Endometrial microvascular endothelial cells (primary cell): Measurements from ENCODE around the gene SEC31B. TPM values are rescaled to one million over a fixed set of nuclear protein-coding genes. Genes with fewer than 3 reads are reported as not detected.

Experiments
- in situ Hi-C: cut with HindIII; loops from 2 replicates; pipeline ENCODE4 v1.10.0; 2017; ENCODE audit warnings: low sequenced_read_pairs, low pct_unique_long_range_greater_than_20kb; ENCODE audit errors: inconsistent ontology term
- total RNA-seq: library from RNA; depleted of rRNA; stranded (reverse); fragments of >200 nt; gene quantifications from one replicate; pipeline ENCODE4 v1.2.3, GENCODE V29; 2015; ENCODE audit errors: inconsistent ontology term

Gene SEC31B
- total RNA-seq, 1 donor from 2014 or later, result 0.93 TPM

DNA sequence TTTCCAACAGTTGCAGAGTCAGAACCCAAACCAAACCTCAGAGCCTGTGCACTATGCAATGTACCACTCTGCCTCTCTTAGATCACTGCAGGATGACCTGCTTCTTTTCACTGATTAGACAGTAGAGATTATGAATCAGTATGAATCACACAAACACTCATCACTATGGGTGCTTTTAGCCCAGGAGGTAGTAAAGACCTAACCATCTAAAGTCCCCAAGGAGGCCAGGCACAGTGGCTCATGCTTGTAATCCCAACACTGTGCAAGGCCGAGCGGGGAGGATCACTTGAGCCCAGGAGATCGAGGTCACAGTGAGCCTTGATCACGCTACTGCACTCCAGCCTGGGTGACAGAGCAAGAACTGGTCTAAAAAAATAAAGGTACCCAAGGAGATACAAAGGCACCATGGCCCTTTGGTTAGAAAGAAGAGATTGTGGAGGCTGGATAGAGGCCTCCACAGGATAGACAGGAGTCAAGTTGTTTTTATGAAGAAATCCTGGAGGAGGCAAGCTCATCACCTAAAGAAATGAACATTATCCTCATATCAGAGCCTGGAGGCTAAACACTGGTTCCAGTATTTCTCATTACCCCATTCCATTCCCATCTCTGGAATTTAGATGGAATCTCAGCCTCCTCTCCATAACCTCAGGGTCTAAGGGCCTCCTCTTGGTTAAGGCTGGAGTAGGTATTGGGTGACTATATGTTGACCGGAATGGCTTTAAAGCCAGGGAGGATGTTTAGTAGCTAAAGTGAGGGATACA is 12.9 kb downstream of the SEC31B start:
- in situ Hi-C loops, result no loop called here

DNA sequence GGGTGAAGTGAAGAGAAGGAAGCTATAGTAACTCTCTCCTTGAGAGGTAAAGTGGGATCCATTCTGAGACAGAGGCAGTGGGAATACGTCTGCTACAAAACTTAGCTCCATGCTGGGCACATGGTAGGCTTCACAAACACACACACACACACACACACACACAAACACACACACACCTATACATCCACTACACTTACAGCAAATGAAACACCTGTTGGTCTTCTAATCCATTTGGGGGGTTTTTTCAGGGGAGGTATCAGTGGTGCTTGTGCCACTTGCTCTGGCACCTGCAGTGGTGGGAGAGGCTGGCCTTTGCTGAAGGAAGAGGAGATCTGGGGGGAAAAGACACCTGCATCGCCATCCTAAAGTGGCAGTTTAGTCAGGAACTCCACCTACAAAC is 14.5 kb downstream of the SEC31B start:
- in situ Hi-C loops, result no loop called here

DNA sequence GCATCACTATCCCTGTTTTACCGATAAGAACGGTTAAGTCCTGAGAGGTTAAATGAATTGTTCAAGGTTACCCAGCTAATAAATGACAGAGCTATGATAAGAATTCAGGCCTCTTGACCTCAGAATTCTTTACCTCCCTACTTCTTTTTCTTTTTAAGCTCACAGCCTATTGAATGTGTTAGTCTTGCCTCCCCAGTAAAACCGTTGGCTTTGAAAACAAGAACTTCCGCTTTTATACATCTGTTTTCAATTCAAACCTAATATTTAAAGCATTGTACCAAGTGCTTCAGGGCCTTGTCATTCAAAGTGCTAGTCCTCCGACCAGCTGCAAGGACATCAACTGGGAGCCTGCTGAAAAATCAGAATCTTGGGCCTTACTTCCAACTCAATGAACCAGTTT is 15.6 kb downstream of the SEC31B start:
- in situ Hi-C loops, result no loop called here

DNA sequence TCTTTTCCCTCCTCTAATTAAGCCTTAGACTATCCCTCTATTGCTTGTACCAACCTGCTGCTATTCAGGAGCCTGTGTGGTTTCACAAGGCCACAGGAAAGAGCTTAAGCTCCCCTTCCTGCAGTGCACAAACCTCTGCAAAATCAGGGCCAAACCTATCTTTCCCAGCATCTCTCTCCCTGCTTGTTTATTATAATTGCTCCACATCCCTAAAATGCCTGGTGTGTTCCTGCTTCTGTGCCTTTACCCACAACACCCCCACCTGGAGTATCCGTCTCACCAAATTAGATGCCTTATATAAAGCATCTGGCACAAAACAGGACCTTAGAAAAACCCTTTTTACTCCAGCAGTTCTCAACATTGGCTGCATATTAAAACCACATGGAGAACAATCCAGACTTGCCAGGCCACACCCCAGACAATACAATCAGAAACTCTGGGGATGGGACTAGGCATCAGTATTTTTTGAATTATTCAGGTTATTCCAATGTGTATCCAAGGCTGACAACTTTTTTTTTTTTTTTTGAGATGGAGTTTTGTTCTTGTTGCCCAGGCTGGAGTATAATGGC is 16.7 kb downstream of the SEC31B start:
- in situ Hi-C loops, result no loop called here

DNA sequence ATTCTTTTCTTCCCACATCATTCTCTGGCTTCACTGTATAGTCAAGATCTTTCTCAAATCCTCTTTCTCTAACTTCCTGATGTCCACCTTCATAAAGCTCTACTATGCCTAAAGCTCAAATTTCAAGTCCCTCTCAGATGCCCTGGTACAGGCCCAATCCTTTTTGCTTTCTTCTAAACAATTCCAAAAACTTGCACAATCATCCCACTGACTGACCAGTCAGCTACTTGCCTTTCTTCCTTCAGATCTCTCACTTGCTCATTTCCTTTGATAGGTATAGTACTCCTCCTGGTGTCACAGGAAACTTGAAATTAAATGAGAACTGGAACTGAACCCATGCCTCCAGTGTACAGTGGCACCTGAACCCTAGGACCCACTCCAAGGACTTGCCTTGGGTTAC is 18.2 kb downstream of the SEC31B start:
- in situ Hi-C loops, result no loop called here

DNA sequence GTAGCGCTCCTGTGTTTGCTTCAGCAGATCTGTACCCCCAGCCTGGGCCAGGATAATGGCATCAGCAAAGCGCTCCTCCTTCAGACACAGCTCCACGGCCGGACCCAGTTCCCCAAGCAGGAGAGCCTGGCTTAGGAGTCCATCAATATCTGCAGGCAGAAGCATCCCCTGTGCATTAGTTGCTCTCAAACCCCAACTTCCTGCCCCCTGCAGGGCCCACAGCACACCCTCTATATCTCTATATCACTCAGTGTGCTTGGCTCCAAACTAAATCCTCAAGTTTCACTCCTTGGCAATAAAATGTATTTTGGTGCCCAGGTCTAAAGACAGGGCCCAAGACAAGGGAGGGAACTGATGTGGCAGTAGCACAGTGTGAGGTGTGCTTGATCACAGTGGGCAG is 21.6 kb downstream of the SEC31B start:
- in situ Hi-C loops, result no loop called here

DNA sequence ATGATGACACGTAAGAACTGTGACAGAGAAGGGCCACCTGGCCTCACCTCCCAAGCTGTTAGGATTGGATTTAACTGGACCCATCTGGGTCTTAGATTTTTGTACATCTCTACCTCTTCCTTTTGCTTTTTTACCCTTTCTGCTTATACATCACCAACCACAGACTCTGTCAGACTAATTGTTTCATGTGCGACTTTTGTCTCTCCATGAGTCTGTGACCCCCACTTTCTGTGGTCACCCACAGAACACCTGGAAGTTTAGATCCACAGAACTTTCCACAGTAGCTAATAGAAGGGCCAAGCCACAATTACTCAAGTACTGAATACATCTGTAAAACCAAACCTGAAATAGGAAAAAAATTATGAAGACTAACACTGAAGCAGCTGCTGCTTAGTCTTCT is 23.1 kb downstream of the SEC31B start:
- in situ Hi-C loops, result no loop called here

DNA sequence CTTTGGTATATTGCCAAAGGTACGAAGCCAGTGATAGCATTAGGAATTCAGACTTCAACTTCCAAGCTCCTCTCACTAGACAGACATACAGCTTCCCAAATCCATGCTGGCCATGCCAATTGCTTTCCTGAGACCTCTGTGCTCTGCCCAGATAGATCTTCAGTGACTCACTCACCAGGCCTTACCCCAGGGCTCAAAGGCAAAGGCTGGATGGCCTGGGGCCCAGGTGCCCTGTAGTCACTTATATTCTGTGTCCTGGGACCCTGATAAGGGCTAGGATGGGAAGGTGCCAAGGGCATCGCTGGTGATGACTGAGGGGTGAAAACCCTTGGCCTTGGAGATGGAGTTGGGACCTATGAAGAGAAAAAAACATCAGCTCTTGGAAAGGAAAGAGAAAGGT is 29.1 kb downstream of the SEC31B start:
- in situ Hi-C loops, result no loop called here

DNA sequence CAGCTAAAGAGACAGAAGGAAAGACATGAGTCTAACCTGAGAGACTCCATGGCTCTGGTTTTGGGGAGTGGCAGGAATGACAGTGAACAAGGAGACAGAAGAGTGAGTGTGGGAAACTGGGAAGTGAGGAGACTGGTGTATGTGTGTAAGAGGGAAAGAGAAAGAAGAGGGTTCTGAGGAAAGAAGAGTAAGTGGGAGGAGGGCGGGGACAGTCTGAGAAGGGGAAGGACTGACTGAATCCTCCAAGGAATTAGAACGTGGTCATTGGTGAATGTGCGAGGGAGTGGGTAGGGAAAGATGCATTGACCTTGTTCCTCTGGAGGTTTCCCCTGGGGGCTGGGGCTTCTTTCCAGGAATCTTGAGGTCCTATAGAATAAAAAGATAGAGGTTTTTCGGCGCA is 30.3 kb downstream of the SEC31B start:
- in situ Hi-C loops, result no loop called here

DNA sequence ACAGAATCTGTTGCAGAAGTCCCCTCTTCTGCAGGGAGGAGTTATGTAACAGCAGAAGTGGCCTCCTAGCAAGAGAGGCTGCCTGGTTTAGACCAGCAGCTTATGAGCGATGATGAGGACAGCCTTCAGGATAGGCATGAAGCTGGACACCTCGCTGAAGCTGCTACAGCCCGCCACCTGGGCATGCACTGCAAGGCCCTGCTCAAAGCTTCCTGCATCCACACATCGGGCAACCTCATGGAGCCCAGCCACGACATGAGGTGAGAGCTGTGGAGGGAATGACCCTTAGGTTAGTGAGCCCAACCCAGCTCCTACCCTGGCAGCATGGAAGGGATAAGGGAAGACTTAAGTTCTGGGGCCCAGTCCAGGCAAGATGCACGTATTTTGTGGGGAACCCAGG is 32.1 kb downstream of the SEC31B start:
- in situ Hi-C loops, result no loop called here

DNA sequence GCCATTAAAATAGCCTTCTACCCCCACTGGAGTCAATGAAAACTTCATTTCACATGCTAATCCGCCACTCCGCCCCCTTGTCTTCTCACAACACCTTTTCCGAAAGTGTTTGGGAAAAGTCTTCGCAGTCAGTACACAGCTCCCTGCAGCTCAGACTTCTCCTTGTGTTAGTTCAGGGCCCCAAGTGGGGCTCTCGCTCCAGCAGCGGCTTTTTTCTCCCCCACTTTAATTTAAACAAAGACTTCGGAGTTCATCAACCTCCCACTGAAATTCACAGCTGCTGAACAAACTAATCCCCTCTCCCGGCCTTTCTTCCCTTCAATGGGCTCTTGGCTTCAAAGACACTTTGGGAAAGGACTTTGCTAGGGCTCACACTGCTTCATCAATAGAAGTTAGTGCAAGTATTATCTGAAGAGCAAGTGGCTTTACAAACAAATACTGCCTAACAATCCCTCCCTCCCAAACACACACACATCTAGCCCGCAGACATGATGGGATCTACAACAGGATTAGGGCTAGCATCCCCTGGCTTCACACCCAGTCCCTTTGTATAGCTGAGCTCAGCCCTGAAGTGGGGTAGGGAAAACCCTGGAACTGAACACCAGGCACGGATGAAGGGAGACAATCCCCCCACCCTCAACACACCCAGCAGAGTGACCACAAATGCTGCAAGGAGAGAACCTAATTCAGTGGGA is 33.7 kb downstream of the SEC31B start:
- in situ Hi-C loops, result no loop called here

DNA sequence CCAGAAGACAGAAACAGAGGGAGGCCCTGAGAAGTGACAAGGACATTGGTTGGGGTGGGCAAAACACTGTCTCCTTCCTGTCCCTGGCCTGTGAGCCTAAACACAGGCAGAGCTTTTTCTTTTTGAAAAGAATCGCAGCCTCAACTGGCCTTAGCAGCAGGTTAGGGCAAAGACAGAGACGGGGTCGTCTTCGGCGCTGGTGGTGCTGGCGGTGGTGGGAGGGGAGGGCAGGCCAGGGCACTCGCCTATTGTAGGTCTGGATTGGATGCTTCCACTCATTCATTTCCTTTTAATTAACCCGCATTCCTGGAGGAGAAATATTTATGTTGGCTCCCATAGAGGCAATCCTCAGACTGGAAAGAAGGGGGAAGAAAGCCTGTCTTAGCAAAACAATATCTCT is 34.3 kb downstream of the SEC31B start:
- in situ Hi-C loops, result no loop called here

DNA sequence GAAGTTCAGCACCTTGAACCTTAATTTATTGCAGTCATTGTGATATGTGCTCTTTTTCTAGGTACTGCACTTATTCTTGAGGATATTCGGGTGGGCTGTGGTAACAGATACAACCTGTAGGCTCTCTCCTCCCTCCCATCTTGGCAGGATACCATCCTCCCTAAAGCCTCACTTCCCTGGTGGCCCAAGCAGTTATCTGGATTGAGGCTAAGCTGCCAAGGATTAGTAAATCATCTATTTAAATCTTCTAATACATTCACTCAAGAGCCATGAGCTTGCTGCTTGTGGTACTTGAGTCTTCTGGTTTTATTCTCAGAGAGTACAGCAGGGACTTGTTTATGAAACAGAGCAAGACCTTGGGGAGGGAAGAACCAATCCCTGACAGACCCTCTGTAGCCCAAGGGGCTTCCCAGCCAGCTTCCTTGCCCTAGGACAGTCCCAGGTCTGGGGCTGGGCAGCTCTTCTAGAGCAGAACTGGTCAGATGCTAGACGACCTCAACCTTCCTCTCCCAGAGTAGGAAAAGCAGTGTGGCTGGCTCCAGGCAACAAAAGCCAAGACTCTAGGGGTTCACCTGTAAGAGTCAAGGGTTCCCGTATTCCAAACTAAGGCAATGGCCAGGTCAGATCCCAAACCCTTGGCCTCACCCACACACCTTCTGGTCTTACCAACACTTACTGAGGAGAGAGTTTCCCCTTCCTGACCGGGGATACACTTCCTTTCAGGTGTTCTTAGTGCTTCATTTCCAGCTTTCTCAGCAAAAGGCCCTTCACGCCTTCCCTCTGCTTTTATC is 35.6 kb downstream of the SEC31B start:
- in situ Hi-C loops, result no loop called here

DNA sequence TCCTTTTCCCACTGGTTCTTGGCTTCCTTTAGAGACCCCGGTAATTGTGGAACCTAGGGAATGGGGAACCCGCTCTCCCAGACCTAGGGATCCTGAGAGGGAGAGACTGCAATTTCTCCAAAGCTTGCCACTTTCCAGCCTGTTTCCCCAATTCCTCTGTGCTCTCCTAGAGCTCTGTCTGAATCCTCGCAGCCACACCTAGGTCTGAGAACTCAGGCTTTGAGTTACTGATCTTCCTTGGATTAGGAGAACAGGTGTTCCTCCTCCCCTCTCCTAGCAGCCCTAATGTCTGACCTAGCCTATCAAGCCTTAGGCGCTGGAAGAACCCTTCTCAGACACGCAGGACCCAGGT is 36.9 kb downstream of the SEC31B start:
- in situ Hi-C loops, result no loop called here

DNA sequence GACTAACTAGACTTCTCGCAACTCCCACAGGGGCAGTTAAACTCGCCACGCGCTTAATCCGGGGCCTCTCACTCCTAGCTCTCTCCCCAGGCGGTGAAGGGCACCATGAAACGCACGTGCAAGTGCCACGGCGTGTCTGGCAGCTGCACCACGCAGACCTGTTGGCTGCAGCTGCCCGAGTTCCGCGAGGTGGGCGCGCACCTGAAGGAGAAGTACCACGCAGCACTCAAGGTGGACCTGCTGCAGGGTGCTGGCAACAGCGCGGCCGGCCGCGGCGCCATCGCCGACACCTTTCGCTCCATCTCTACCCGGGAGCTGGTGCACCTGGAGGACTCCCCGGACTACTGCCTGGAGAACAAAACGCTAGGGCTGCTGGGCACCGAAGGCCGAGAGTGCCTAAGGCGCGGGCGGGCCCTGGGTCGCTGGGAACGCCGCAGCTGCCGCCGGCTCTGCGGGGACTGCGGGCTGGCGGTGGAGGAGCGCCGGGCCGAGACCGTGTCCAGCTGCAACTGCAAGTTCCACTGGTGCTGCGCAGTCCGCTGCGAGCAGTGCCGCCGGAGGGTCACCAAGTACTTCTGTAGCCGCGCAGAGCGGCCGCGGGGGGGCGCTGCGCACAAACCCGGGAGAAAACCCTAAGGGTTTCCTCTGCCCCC is 37.4 kb downstream of the SEC31B start:
- in situ Hi-C loops, result no loop called here

DNA sequence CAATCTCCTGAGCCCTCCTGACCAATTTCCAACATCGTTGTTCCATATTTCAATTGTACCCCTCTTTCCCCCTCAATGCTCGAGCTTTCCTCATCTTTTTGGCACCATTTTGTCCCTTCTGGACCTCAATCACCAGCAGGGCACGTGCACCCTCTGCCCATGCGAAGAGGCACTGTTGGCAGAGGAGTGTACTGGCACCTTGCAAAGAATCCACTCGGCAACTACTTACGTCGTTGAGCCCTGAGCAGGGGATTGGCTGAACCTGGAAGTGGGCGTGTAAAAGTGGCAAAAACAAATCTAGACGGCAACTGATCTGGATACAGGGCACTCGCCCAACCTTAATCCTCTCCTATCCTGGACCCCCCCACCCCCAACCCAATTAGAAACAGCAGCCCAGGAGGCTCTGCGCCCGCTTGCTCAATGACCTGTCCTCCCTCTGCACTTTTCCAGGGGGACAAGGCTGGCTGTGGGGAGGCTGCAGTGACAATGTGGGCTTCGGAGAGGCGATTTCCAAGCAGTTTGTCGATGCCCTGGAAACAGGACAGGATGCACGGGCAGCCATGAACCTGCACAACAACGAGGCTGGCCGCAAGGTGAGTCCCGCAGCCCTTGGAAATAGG is 38.1 kb downstream of the SEC31B start:
- in situ Hi-C loops, result no loop called here

DNA sequence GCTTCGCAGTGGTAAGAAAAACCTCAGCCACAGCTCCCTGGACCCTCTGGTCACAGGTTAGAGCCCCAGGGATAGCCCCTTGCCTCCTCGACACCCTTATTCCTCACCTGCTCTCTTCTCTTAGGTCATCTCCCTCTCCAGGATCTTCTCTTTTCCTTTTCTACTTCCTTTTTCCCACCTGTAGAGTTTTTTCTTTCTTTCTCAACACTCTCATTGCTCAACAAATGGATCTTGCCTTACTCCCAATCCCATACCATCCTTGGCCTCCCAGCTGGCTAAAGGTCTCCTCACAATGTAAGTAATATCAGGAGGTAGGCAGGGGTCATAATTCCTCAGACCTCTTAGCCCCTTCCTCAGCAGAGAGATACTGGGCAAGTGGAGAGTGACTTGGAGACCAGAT is 39.7 kb downstream of the SEC31B start:
- in situ Hi-C loops, result no loop called here

DNA sequence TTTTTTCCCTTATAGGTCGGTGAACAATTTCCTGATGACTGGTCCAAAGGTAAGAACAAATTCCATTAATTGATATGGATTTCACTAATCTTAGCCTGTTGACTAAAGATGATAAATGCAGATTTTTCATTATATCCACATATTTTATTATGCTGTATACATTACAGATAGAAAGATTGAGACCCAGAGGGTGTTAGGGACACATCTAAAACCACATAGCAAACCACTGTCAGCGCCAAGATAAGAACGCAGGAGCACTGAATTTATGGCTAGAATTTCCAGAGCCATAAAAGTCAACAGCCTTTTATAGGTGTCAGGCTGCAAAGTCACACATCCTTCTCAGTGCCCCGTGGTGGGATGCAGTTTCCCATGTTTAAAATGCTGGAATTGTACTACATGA is 40.6 kb downstream of the SEC31B start:
- in situ Hi-C loops, result no loop called here

DNA sequence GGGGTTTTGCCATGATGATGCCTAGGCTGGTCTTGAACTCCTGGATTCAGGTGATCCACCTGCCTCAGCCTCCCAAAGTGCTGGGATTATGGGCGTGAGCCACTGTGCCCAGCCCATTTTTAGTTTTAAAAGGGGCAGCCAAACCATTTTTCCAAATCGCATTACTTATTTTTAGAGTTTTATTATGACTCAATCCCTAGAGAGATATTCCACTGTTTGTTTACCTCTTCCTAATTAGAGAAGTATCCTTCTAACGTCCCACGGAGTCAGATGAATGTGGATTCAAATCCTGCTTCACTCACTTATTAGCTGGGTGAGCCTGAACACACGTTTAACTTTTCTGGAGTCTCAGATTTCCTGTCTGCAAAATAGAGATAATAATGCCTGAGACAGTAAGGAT is 41.7 kb downstream of the SEC31B start:
- in situ Hi-C loops, result no loop called here
